SK-N-SH (cell line): ENCODE data around the gene ADAMTS6. TPM values are rescaled to one million over a fixed set of nuclear protein-coding genes. Genes with fewer than 3 reads are reported as not detected.

Source experiments
- CTCF ChIA-PET: fragments of 300-600, 350-600 bp; formaldehyde crosslinking; extraction: SDS; loops from one replicate; lab custom pipeline; 2021; lab: Yijun Ruan, JAX
- POLR2A ChIA-PET: fragments of 350-600 bp; sonication (Branson Sonifier 250); formaldehyde crosslinking; extraction: SDS; loops from one replicate; lab custom pipeline; 2020; ENCODE audit warnings: antibody characterized with exemption, inconsistent platforms; lab: Yijun Ruan, JAX
- DNase-seq: peaks from one replicate; pipeline ENCODE4 v3.0.0; 2012
- H2AFZ ChIP-seq: fragments of 200-600 bp; sonication (generic); 2 replicates; pipeline ENCODE4 v1.8.1; 2016; ENCODE audit warnings: antibody characterized with exemption, mild to moderate bottlenecking, low read depth
- H3F3A ChIP-seq: fragments of 200-600 bp; sonication (generic); replicated peaks from 2 replicates; pipeline ENCODE3; 2016; ENCODE audit warnings: antibody characterized with exemption, mild to moderate bottlenecking; ENCODE audit not compliant: insufficient read depth
- H3K27ac ChIP-seq, 2 experiments: fragments of 200-500 bp in 1 of 2; fragments of 200-600 bp in 1 of 2; sonication (Bioruptor generic) in 1 of 2; sonication (generic), shearing (Covaris generic) in 1 of 2; 2 replicates each; pipeline versions ENCODE4 v1.5.1 to v1.6.1; 2014 to 2016; ENCODE audit warnings: low read depth in 2 of 2, inconsistent platforms in 1 of 2, low read length in 1 of 2, mild to moderate bottlenecking in 1 of 2, mixed read lengths in 1 of 2
- H3K27me3 ChIP-seq: fragments of 200-600 bp; sonication (generic), shearing (Covaris generic); 2 replicates; pipeline ENCODE4 v1.6.1; 2016; ENCODE audit warnings: mixed run types; ENCODE audit not compliant: insufficient read depth
- H3K36me3 ChIP-seq, 2 experiments: fragments of 200-500 bp in 1 of 2; fragments of 200-600 bp in 1 of 2; sonication (Bioruptor generic) in 1 of 2; sonication (generic) in 1 of 2; replicated peaks in 1 of 2; 2 replicates each; pipeline versions ENCODE3 to v1.5.1; 2014 to 2016; ENCODE audit warnings: low read length in 1 of 2, mild to moderate bottlenecking in 1 of 2; ENCODE audit not compliant: insufficient read depth in 2 of 2, control insufficient read depth in 1 of 2
- H3K4me1 ChIP-seq, 2 experiments: fragments of 200-500 bp in 1 of 2; fragments of 200-600 bp in 1 of 2; sonication (Bioruptor generic) in 1 of 2; sonication (generic), shearing (Covaris generic) in 1 of 2; 2 replicates each; pipeline versions ENCODE4 v1.5.1 to v1.6.1; 2014 to 2016; ENCODE audit warnings: low read depth in 1 of 2, low read length in 1 of 2, mixed run types in 1 of 2; ENCODE audit not compliant: insufficient read depth in 2 of 2, control insufficient read depth in 1 of 2
- H3K4me2 ChIP-seq: fragments of 200-600 bp; sonication (generic), shearing (Covaris generic); 2 replicates; pipeline ENCODE4 v1.6.1; 2017; ENCODE audit warnings: mixed run types
- H3K4me3 ChIP-seq, 2 experiments: fragments of 200-500 bp in 1 of 2; fragments of 200-600 bp in 1 of 2; sonication (Bioruptor generic) in 1 of 2; sonication (generic), shearing (Covaris generic) in 1 of 2; 2 replicates each; pipeline versions ENCODE4 v1.5.1 to v1.8.1; 2014 to 2016; ENCODE audit warnings: low read depth in 2 of 2, inconsistent platforms in 1 of 2, low read length in 1 of 2, mild to moderate bottlenecking in 1 of 2, mixed read lengths in 1 of 2, moderate library complexity in 1 of 2
- H3K79me2 ChIP-seq: fragments of 200-600 bp; sonication (generic); 2 replicates; pipeline ENCODE4 v1.8.1; 2017; ENCODE audit warnings: mild to moderate bottlenecking; ENCODE audit not compliant: insufficient read depth
- H3K9ac ChIP-seq: fragments of 200-600 bp; sonication (generic); 2 replicates; pipeline ENCODE4 v1.6.1; 2017; ENCODE audit warnings: mixed run types
- H3K9me2 ChIP-seq: fragments of 200-600 bp; sonication (generic); 2 replicates; pipeline ENCODE4 v1.6.1; 2017; ENCODE audit warnings: mixed run types
- H3K9me3 ChIP-seq: fragments of 200-600 bp; sonication (generic); 2 replicates; pipeline ENCODE4 v1.6.1; 2017; ENCODE audit warnings: mixed run types, mild to moderate bottlenecking, moderate library complexity
- H4K20me1 ChIP-seq: fragments of 200-600 bp; sonication (generic); 2 replicates; pipeline ENCODE4 v1.6.1; 2017; ENCODE audit warnings: mild to moderate bottlenecking, mixed run types; ENCODE audit not compliant: insufficient read depth
- CHD2 ChIP-seq: fragments of 150-350 bp; IDR thresholded peaks from 2 replicates; pipeline ENCODE4 v1.6.1; 2018; ENCODE audit warnings: low read length; ENCODE audit not compliant: partially characterized antibody
- EP300 ChIP-seq, 2 experiments: IDR thresholded peaks; 2 replicates each; pipeline versions ENCODE4 v1.4.0 to v1.6.1; 2012; ENCODE audit warnings: borderline replicate concordance in 1 of 2, low read depth in 1 of 2, low read length in 1 of 2
- MEF2A ChIP-seq: IDR thresholded peaks from 2 replicates; pipeline ENCODE4 v1.4.0; 2012; ENCODE audit warnings: low read depth, borderline replicate concordance
- NRF1 ChIP-seq: IDR thresholded peaks from 2 replicates; pipeline ENCODE4 v1.6.1; 2012; ENCODE audit warnings: low read depth, mild to moderate bottlenecking, low read length
- POLR2AphosphoS5 ChIP-seq: IDR thresholded peaks from 2 replicates; pipeline ENCODE4 v1.6.1; 2012; ENCODE audit warnings: low read depth, low read length
- RAD21 ChIP-seq: IDR thresholded peaks from 2 replicates; pipeline ENCODE4 v1.6.1; 2012; ENCODE audit warnings: mild to moderate bottlenecking, low read length
- SIN3A ChIP-seq: IDR thresholded peaks from 2 replicates; pipeline ENCODE4 v1.6.1; 2012; ENCODE audit warnings: low read depth, mild to moderate bottlenecking, low read length, moderate library complexity, borderline replicate concordance
- SMC3 ChIP-seq: IDR thresholded peaks from 2 replicates; pipeline ENCODE4 v1.6.1; 2012; ENCODE audit warnings: low read depth, low read length, improper control_type of control experiment
- TAF1 ChIP-seq: IDR thresholded peaks from 2 replicates; pipeline ENCODE4 v1.6.1; 2012; ENCODE audit warnings: low read depth, mild to moderate bottlenecking, low read length, moderate library complexity, borderline replicate concordance
- TEAD4 ChIP-seq: IDR thresholded peaks from 2 replicates; pipeline ENCODE4 v1.4.0; 2012; ENCODE audit warnings: mild to moderate bottlenecking, borderline replicate concordance; ENCODE audit not compliant: insufficient read depth
- WGBS: methylation state at CpG from one replicate; pipeline ENCODE4 v1.1.6; 2017; ENCODE audit warnings: low lambda C conversion rate; 5-methylcytosine and 5-hydroxymethylcytosine counted together
- polyA plus RNA-seq, 3 experiments: library from polyadenylated mRNA; depleted of rRNA; stranded (reverse); fragments of >200 nt; gene quantifications; 2 replicates each; pipeline ENCODE4 v1.2.3, GENCODE V29; 2012
- TF ChIP-seq, protein P1 (sequence below): IDR thresholded peaks from 2 replicates; pipeline ENCODE4; 2012
- TF ChIP-seq, protein P2 (sequence below): fragments of 150-350 bp; IDR thresholded peaks from 2 replicates; pipeline ENCODE4 v1.6.1; 2016; ENCODE audit warnings: mild to moderate bottlenecking, low read depth, low read length
- TF ChIP-seq, protein P3 (sequence below): IDR thresholded peaks from 2 replicates; pipeline ENCODE4 v1.4.0; 2012; ENCODE audit warnings: low read depth, borderline replicate concordance

The ADAMTS6 gene
- polyA plus RNA-seq, 1 of the 3 experiments (the other 2 are of a cell fraction), result 15.0 TPM

DNA sequence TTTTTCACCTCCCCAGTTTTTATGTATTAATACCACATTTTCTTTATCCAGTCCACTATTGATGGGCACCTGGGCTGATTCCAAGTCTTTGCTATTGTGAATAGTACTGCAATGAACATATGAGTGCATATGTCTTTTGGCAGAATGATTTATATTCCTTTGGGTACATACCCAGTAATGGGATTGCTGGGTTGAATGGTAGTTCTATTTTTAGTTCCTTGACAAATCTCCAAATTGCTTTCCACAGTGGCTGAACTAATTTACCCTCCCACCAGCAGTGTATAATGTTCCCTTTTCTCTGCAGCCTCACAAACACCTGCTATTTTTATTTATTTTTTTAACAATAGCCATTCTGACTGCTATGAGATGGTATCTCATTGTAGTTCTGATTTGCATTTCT, 340.2 kb downstream of the ADAMTS6 start:
- no peaks in the 10 kb centered on the region for H3K9me2 ChIP-seq
- ChIA-PET CTCF (no interaction called here), POLR2A (no interaction called here)
- no peak for DNase-seq
- peak overlapping the region in 1 of 2 experiments; percentile 73; a peak in 1 of 4 replicates for H3K27ac ChIP-seq
- H3K9ac ChIP-seq, result no peak overlapping the region
- H3K36me3 ChIP-seq, result no peaks in the 10 kb centered on the region
- H3K4me1 ChIP-seq, result peaks cover 4 to 20% of the 10 kb centered on the region in 2 experiments; a peak in 2 of 4 replicates
- H3K27me3 ChIP-seq, result no peaks in the 10 kb centered on the region
- H2AFZ ChIP-seq, result no peak overlapping the region
- no peaks in the 10 kb centered on the region for H4K20me1 ChIP-seq
- H3F3A ChIP-seq, result peaks cover 32% of the 10 kb centered on the region
- no peak overlapping the region for H3K4me3 ChIP-seq
- TF ChIP-seq POLR2AphosphoS5 (no peak), MEF2A (0 out of 2 replicates have a peak, but pooled peaks have one; percentile 9), TEAD4 (no peak), RAD21 (no peak), CHD2 (no peak)
- TF ChIP-seq, protein P1, sequence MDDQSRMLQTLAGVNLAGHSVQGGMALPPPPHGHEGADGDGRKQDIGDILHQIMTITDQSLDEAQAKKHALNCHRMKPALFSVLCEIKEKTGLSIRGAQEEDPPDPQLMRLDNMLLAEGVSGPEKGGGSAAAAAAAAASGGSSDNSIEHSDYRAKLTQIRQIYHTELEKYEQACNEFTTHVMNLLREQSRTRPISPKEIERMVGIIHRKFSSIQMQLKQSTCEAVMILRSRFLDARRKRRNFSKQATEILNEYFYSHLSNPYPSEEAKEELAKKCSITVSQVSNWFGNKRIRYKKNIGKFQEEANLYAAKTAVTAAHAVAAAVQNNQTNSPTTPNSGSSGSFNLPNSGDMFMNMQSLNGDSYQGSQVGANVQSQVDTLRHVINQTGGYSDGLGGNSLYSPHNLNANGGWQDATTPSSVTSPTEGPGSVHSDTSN, result peak; percentile 28; the same call in 1 of the 2 replicates
- TF ChIP-seq, all 33 proteins: peak for 2
- Histone ChIP-seq H3K79me2 (no peaks in the 10 kb centered on the region), H3K9me3 (no peaks in the 10 kb centered on the region), H3K4me2 (no peak overlapping the region)

DNA sequence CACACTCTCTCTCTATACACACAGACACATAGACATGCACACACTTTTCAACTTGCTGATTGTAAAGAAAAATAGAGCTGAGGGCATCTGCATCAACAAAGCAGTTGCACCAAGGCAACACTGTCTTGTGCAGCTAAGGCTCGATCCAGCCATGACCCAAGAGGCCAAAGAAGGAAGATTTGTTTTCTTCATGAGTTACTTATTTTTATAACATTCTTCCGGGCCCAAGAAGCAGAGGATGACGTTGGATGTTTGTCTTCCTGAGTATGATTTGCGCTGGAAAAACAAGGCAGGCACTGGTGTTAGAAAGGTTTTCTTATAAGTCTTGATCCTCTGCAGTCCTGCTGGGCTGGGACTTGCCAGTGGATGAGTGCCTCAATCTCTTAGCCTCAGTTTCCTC, 344.1 kb downstream of the ADAMTS6 start:
- no peak overlapping the region for H3K4me2 ChIP-seq
- H3K4me3 ChIP-seq, result no peak overlapping the region
- peaks cover 4 to 8% of the 10 kb centered on the region in 2 experiments; a peak in 2 of 4 replicates for H3K4me1 ChIP-seq
- TF ChIP-seq EP300 (IDR thresholded peaks at IDR 0.05; ENCODE audit: borderline replicate concordance in 1 of 2, low read depth in 1 of 2, low read length in 1 of 2) (no peak), SIN3A (no peak), NRF1 (no peak), TAF1 (no peak), SMC3 (no peak)
- TF ChIP-seq, protein P2, sequence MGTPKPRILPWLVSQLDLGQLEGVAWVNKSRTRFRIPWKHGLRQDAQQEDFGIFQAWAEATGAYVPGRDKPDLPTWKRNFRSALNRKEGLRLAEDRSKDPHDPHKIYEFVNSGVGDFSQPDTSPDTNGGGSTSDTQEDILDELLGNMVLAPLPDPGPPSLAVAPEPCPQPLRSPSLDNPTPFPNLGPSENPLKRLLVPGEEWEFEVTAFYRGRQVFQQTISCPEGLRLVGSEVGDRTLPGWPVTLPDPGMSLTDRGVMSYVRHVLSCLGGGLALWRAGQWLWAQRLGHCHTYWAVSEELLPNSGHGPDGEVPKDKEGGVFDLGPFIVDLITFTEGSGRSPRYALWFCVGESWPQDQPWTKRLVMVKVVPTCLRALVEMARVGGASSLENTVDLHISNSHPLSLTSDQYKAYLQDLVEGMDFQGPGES, result no peak
- TF ChIP-seq, protein P3, sequence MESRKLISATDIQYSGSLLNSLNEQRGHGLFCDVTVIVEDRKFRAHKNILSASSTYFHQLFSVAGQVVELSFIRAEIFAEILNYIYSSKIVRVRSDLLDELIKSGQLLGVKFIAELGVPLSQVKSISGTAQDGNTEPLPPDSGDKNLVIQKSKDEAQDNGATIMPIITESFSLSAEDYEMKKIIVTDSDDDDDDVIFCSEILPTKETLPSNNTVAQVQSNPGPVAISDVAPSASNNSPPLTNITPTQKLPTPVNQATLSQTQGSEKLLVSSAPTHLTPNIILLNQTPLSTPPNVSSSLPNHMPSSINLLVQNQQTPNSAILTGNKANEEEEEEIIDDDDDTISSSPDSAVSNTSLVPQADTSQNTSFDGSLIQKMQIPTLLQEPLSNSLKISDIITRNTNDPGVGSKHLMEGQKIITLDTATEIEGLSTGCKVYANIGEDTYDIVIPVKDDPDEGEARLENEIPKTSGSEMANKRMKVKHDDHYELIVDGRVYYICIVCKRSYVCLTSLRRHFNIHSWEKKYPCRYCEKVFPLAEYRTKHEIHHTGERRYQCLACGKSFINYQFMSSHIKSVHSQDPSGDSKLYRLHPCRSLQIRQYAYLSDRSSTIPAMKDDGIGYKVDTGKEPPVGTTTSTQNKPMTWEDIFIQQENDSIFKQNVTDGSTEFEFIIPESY, result no peak
- H3K27me3 ChIP-seq, result no peaks in the 10 kb centered on the region
- WGBS, result 85% methylated on average over 4 of the region's 4 CpGs
- H3K9me3 ChIP-seq, result no peaks in the 10 kb centered on the region
- H3K27ac ChIP-seq, result no peak overlapping the region
- no peak overlapping the region; the same call in 1 of the 2 replicates for H2AFZ ChIP-seq
- DNase-seq, result no peak
- no peaks in the 10 kb centered on the region for H3K9me2 ChIP-seq
- no peaks in the 10 kb centered on the region for H3K79me2 ChIP-seq
- no peak overlapping the region for H3K9ac ChIP-seq
- no peaks in the 10 kb centered on the region for H3K36me3 ChIP-seq
- H3F3A ChIP-seq, result peaks cover 10% of the 10 kb centered on the region
- POLR2A ChIA-PET, result no interaction called here
- H4K20me1 ChIP-seq, result no peaks in the 10 kb centered on the region
- CTCF ChIA-PET, result interaction anchor here (1.2 kb wide), 1 partner anchor 9 kb away, joined by 3 read pairs; no protein-coding TSS in a partner anchor
